GM19238 (cell line): ENCODE results near the gene PCDH9.
"Not testable (repeated sequence)": the region's sequence is repeated elsewhere in the genome, so short reads cannot be mapped to it uniquely, and the experiment has no call there.

Source experiments
- DNase-seq: peaks from one replicate; pipeline ENCODE4 v3.0.0; 2011; ENCODE audit warnings: low spot score; ENCODE audit not compliant: insufficient read length

Gene PCDH9

GRCh38 chr13:66663711-66664110 lies 566.4 kb downstream of the PCDH9 start:
- DNase-seq: no peak

GRCh38 chr13:66663206-66663605 lies 566.9 kb downstream of the PCDH9 start:
- DNase-seq: no peak

GRCh38 chr13:66661336-66661735 lies 568.8 kb downstream of the PCDH9 start:
- no peak for DNase-seq

GRCh38 chr13:66660468-66660813 lies 569.7 kb downstream of the PCDH9 start:
- DNase-seq: no peak

- DNase-seq: no peak
These were observed 570.3 kb downstream of the PCDH9 start for GRCh38 chr13:66659701-66660467.

- no peak for DNase-seq
These were observed 570.9 kb downstream of the PCDH9 start for GRCh38 chr13:66659286-66659685.

- no peak for DNase-seq
These were observed 572.8 kb downstream of the PCDH9 start for GRCh38 chr13:66657165-66657881.

- DNase-seq: no peak
These were observed 574.2 kb downstream of the PCDH9 start for GRCh38 chr13:66655847-66656454.

GRCh38 chr13:66644855-66645460 lies 585.2 kb downstream of the PCDH9 start:
- no peak for DNase-seq

- DNase-seq: no peak
These were observed 589.9 kb downstream of the PCDH9 start for GRCh38 chr13:66640231-66640630.

- DNase-seq: no peak
These were observed 591.1 kb downstream of the PCDH9 start for GRCh38 chr13:66639044-66639443.

GRCh38 chr13:66635526-66635925 lies 594.6 kb downstream of the PCDH9 start:
- no peak for DNase-seq

GRCh38 chr13:66634384-66634783 lies 595.8 kb downstream of the PCDH9 start:
- DNase-seq: no peak

GRCh38 chr13:66627512-66627911 lies 602.6 kb downstream of the PCDH9 start:
- DNase-seq: no peak

GRCh38 chr13:66624302-66624701 lies 605.8 kb downstream of the PCDH9 start:
- no peak for DNase-seq

GRCh38 chr13:66623129-66623820 lies 606.9 kb downstream of the PCDH9 start:
- DNase-seq: no peak

GRCh38 chr13:66621906-66622447 lies 608.2 kb downstream of the PCDH9 start:
- not testable (repeated sequence) for DNase-seq

- DNase-seq: no peak
These were observed 611.4 kb downstream of the PCDH9 start for GRCh38 chr13:66618702-66619101.

- no peak for DNase-seq
These were observed 612.4 kb downstream of the PCDH9 start for GRCh38 chr13:66617786-66618185.

GRCh38 chr13:66612983-66613382 lies 617.2 kb downstream of the PCDH9 start:
- DNase-seq: no peak

GRCh38 chr13:66586489-66586888 lies 643.6 kb downstream of the PCDH9 start:
- no peak for DNase-seq
